ENCODE measurements around the gene C2CD4C. TPM values are rescaled to one million over a fixed set of nuclear protein-coding genes. Genes with fewer than 3 reads are reported as not detected.

C2CD4C gene
- total and polyA plus RNA-seq, 2 of the 13 experiments (the other 11 are each of a cell fraction or from before 2014, with no cell fraction given): not detected

DNA sequence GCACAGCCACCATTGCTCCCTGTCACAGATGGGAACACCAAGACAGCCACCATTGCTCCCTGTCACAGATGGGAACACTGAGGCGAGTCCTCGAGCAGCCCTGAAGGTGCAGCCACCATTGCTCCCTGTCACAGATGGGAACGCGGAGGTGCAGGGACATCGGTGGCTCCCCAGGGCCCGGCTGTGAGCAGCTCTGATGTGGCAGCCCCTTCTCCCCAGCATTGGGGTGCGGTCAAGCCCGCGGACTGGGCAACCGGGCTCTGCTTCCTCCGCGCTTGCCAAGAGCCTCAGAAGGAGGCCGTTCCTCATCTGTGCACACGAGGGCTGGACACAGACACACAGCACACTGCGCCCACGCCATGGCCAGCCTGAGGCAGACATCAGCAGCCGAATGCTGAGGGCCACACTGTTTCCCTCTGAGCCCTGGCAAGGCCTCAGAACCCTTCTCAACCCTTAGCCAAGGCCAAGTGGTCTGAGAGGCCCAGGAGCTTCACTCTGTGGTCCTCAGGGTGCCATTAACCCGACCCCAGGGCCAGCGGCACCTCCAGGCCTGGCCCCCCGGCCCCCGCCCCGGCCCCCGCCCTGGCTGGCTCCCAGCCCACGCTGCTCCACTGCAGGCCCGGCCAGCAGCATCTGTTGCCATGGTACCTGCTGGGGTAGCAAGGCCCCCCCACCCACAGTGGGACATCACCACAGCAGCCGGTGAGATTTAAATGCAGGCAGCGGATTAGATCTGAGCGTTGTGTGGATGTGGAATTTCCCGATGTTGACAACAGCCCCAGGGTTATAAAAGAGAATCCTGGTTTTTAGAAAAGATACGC is 18.4 kb downstream of the C2CD4C start (continued):
- TF ChIP-seq ELF4 (CRISPR knock-in tag; IDR thresholded peaks at IDR 0.05; ENCODE audit: borderline replicate concordance) (no peak), GTF2F1 (IDR thresholded peaks at IDR 0.05; ENCODE audit: low read length) (no peak), ZNF224 (CRISPR knock-in tag; IDR thresholded peaks at IDR 0.05) (no peak), ZSCAN25 (CRISPR knock-in tag; IDR thresholded peaks at IDR 0.05) (no peak), HOXA7 (CRISPR knock-in tag; IDR thresholded peaks at IDR 0.05) (no peak)
- TF ChIP-seq, protein P1, sequence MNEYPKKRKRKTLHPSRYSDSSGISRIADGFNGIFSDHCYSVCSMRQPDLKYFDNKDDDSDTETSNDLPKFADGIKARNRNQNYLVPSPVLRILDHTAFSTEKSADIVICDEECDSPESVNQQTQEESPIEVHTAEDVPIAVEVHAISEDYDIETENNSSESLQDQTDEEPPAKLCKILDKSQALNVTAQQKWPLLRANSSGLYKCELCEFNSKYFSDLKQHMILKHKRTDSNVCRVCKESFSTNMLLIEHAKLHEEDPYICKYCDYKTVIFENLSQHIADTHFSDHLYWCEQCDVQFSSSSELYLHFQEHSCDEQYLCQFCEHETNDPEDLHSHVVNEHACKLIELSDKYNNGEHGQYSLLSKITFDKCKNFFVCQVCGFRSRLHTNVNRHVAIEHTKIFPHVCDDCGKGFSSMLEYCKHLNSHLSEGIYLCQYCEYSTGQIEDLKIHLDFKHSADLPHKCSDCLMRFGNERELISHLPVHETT (CRISPR knock-in tag; conservative IDR thresholded peaks at IDR 0.05): no peak
- TF ChIP-seq, protein P2, sequence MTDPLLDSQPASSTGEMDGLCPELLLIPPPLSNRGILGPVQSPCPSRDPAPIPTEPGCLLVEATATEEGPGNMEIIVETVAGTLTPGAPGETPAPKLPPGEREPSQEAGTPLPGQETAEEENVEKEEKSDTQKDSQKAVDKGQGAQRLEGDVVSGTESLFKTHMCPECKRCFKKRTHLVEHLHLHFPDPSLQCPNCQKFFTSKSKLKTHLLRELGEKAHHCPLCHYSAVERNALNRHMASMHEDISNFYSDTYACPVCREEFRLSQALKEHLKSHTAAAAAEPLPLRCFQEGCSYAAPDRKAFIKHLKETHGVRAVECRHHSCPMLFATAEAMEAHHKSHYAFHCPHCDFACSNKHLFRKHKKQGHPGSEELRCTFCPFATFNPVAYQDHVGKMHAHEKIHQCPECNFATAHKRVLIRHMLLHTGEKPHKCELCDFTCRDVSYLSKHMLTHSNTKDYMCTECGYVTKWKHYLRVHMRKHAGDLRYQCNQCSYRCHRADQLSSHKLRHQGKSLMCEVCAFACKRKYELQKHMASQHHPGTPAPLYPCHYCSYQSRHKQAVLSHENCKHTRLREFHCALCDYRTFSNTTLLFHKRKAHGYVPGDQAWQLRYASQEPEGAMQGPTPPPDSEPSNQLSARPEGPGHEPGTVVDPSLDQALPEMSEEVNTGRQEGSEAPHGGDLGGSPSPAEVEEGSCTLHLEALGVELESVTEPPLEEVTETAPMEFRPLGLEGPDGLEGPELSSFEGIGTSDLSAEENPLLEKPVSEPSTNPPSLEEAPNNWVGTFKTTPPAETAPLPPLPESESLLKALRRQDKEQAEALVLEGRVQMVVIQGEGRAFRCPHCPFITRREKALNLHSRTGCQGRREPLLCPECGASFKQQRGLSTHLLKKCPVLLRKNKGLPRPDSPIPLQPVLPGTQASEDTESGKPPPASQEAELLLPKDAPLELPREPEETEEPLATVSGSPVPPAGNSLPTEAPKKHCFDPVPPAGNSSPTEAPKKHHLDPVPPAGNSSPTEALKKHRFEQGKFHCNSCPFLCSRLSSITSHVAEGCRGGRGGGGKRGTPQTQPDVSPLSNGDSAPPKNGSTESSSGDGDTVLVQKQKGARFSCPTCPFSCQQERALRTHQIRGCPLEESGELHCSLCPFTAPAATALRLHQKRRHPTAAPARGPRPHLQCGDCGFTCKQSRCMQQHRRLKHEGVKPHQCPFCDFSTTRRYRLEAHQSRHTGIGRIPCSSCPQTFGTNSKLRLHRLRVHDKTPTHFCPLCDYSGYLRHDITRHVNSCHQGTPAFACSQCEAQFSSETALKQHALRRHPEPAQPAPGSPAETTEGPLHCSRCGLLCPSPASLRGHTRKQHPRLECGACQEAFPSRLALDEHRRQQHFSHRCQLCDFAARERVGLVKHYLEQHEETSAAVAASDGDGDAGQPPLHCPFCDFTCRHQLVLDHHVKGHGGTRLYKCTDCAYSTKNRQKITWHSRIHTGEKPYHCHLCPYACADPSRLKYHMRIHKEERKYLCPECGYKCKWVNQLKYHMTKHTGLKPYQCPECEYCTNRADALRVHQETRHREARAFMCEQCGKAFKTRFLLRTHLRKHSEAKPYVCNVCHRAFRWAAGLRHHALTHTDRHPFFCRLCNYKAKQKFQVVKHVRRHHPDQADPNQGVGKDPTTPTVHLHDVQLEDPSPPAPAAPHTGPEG (CRISPR knock-in tag; IDR thresholded peaks at IDR 0.05): no peak
